K562 (cell line): ENCODE measurements around the gene ODF2. TPM values are rescaled to one million over a fixed set of nuclear protein-coding genes. Genes with fewer than 3 reads are reported as not detected.

ENCODE experiments used
- DEAF1 ChIP-seq: fragments of 450-650 bp; formaldehyde crosslinking; IDR thresholded peaks from 2 replicates; pipeline ENCODE4 v1.4.0; 2020; ENCODE audit warnings: mild to moderate bottlenecking, moderate library complexity
- ETS1 ChIP-seq: conservative IDR thresholded peaks from 2 replicates; pipeline ENCODE4 v1.6.1; 2011; ENCODE audit warnings: low read depth, mild to moderate bottlenecking, low read length; ENCODE audit not compliant: control insufficient read depth
- GATAD2B ChIP-seq: fragments of 450-650 bp; IDR thresholded peaks from 2 replicates; pipeline ENCODE4 v1.6.1; 2017; ENCODE audit warnings: mild to moderate bottlenecking, borderline replicate concordance
- HNRNPK ChIP-seq: fragments of 200-400 bp; formaldehyde crosslinking; IDR thresholded peaks from one replicate; pipeline ENCODE4 v1.6.1; 2018; ENCODE audit warnings: mild to moderate bottlenecking, low read depth, low read length; ENCODE audit not compliant: poor library complexity, severe bottlenecking
- KLF10 ChIP-seq: fragments of 250-450 bp; sonication (Bioruptor Pico); IDR thresholded peaks from 2 replicates; pipeline ENCODE4 v1.6.1; 2021; ENCODE audit warnings: matching md5 sums
- MLLT1 ChIP-seq, 2 experiments: fragments of 450-650 bp; IDR thresholded peaks; 2 replicates each; pipeline ENCODE4 v1.6.1; 2016
- MYC ChIP-seq, 2 experiments: fragments of 250-450 bp in 1 of 2; sonication (Bioruptor Pico) in 1 of 2; IDR thresholded peaks; 2 replicates each; pipeline versions ENCODE4 v1.5.1 to v1.6.1; 2012 to 2021; ENCODE audit warnings: low read depth in 2 of 2, borderline replicate concordance in 1 of 2, improper control_type of control experiment in 1 of 2, low read length in 1 of 2, mild to moderate bottlenecking in 1 of 2, moderate library complexity in 1 of 2
- PTRF ChIP-seq: fragments of 450-650 bp; IDR thresholded peaks from 2 replicates; pipeline ENCODE4 v1.6.1; 2016; ENCODE audit warnings: mild to moderate bottlenecking, missing genetic modification characterization, missing compliant biosample characterization
- RFX5 ChIP-seq: IDR thresholded peaks from 2 replicates; pipeline ENCODE4 v1.6.1; 2011; ENCODE audit warnings: low read depth, mild to moderate bottlenecking, improper control_type of control experiment, low read length
- TSC22D4 ChIP-seq: fragments of 450-650 bp; IDR thresholded peaks from 2 replicates; pipeline ENCODE4 v1.6.1; 2016; ENCODE audit warnings: missing genetic modification characterization, missing biosample characterization, control low read depth
- polyA plus RNA-seq, 8 experiments: library from polyadenylated mRNA; depleted of rRNA in 4 of 8; stranded (reverse) in 5 of 8; unstranded in 3 of 8; fragments of >200 nt; fragmentation: Nextera tagmentation in 2 of 8; fragmentation: Illumina TruSeq in 1 of 8; extraction: Ambion mirVana in 2 of 8; extraction: Trizol in 1 of 8; gene quantifications; 2 replicates each; pipeline versions ENCODE4 v1.2.1 to v1.2.3, GENCODE V29; 2011 to 2014; ENCODE audit warnings: inconsistent platforms in 1 of 8, missing spikeins in 1 of 8
- total RNA-seq, 7 experiments: library from RNA; depleted of rRNA in 6 of 7; stranded (reverse); fragments of >200 nt in 6 of 7; fragmentation: Illumina TruSeq in 2 of 7; extraction: Trizol in 2 of 7; gene quantifications; 2 replicates each; pipeline versions ENCODE4 v1.2.1 to v1.2.3, GENCODE V29; 2011 to 2021; ENCODE audit warnings: low replicate concordance in 1 of 7
- TF ChIP-seq, protein P1 (sequence below): fragments of 450-650 bp; IDR thresholded peaks from 2 replicates; pipeline ENCODE4 v1.6.1; 2018; ENCODE audit not compliant: partially characterized antibody
- TF ChIP-seq, protein P2 (sequence below): IDR thresholded peaks from 2 replicates; pipeline ENCODE4 v1.6.1; 2014; ENCODE audit warnings: antibody characterized with exemption

ODF2 gene
- total and polyA plus RNA-seq, 9 of the 15 experiments (the other 6 are each of a cell fraction or from before 2014, with no cell fraction given) = 16.5 to 83.2 (median 69.7) TPM

GRCh38 chr9:128455849-128456612 is at the start of gene ODF2 (continued):
- no peak for TF ChIP-seq MLLT1 (IDR thresholded peaks at IDR 0.05)
- TF ChIP-seq, protein P1, sequence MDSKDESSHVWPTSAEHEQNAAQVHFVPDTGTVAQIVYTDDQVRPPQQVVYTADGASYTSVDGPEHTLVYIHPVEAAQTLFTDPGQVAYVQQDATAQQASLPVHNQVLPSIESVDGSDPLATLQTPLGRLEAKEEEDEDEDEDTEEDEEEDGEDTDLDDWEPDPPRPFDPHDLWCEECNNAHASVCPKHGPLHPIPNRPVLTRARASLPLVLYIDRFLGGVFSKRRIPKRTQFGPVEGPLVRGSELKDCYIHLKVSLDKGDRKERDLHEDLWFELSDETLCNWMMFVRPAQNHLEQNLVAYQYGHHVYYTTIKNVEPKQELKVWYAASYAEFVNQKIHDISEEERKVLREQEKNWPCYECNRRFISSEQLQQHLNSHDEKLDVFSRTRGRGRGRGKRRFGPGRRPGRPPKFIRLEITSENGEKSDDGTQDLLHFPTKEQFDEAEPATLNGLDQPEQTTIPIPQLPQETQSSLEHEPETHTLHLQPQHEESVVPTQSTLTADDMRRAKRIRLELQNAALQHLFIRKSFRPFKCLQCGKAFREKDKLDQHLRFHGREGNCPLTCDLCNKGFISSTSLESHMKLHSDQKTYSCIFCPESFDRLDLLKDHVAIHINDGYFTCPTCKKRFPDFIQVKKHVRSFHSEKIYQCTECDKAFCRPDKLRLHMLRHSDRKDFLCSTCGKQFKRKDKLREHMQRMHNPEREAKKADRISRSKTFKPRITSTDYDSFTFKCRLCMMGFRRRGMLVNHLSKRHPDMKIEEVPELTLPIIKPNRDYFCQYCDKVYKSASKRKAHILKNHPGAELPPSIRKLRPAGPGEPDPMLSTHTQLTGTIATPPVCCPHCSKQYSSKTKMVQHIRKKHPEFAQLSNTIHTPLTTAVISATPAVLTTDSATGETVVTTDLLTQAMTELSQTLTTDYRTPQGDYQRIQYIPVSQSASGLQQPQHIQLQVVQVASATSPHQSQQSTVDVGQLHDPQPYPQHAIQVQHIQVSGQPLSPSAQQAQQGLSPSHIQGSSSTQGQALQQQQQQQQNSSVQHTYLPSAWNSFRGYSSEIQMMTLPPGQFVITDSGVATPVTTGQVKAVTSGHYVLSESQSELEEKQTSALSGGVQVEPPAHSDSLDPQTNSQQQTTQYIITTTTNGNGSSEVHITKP = peak; percentile 78
- no peak for TF ChIP-seq PTRF (tag)
- TF ChIP-seq, protein P2, sequence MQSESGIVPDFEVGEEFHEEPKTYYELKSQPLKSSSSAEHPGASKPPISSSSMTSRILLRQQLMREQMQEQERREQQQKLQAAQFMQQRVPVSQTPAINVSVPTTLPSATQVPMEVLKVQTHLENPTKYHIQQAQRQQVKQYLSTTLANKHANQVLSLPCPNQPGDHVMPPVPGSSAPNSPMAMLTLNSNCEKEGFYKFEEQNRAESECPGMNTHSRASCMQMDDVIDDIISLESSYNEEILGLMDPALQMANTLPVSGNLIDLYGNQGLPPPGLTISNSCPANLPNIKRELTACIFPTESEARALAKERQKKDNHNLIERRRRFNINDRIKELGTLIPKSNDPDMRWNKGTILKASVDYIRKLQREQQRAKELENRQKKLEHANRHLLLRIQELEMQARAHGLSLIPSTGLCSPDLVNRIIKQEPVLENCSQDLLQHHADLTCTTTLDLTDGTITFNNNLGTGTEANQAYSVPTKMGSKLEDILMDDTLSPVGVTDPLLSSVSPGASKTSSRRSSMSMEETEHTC = no peak; the same call in 1 of the 2 replicates
- no peak for TF ChIP-seq TSC22D4
- peak; percentile 61 for TF ChIP-seq ETS1
- no peak for TF ChIP-seq KLF10 (CRISPR knock-in tag)
- no peak for TF ChIP-seq RFX5
- TF ChIP-seq MYC (IDR thresholded peaks at IDR 0.05; ENCODE audit: low read depth, low read length) = peak; percentile 47; the same call in 1 of the 2 replicates
- 0 out of 2 replicates have a peak, but pooled peaks have one; percentile 39 for TF ChIP-seq MYC (CRISPR knock-in tag; IDR thresholded peaks at IDR 0.05; ENCODE audit: borderline replicate concordance, low read depth)
- no peak for TF ChIP-seq DEAF1 (CRISPR knock-in tag)
- no peak for TF ChIP-seq HNRNPK
- no peak for TF ChIP-seq GATAD2B
